Spleen (tissue), 11 donors: ENCODE data around the gene IMMP2L. TPM values are rescaled to one million over a fixed set of nuclear protein-coding genes. Genes with fewer than 3 reads are reported as not detected.

Experiments
- DNase-seq: peaks from one replicate; pipeline ENCODE4 v3.0.0-alpha.2; 2020
- H3K27ac ChIP-seq, 8 donors: fragments of 200-600 bp; sonication (generic) in 7 of 8; 1 replicate in 4 of 8; 2 replicates in 4 of 8; pipeline versions ENCODE4 v1.5.0 to v1.8.0; 2016 to 2021; ENCODE audit warnings: inconsistent platforms in 4 of 8, mild to moderate bottlenecking in 4 of 8, moderate library complexity in 1 of 8
- H3K27me3 ChIP-seq, 7 donors: fragments of 200-600 bp; sonication (generic) in 6 of 7; replicated peaks in 1 of 7; 1 replicate in 4 of 7; 2 replicates in 3 of 7; pipeline versions ENCODE4 v1.5.0 to v1.8.0; 2016 to 2021; ENCODE audit warnings: inconsistent platforms in 3 of 7, mild to moderate bottlenecking in 1 of 7
- H3K36me3 ChIP-seq, 6 donors: fragments of 200-600 bp; sonication (generic) in 5 of 6; 1 replicate in 4 of 6; 2 replicates in 2 of 6; pipeline versions ENCODE4 v1.5.0 to v1.8.0; 2016 to 2021; ENCODE audit warnings: inconsistent platforms in 2 of 6
- H3K4me1 ChIP-seq, 6 donors: fragments of 200-600 bp; sonication (generic) in 5 of 6; 1 replicate in 3 of 6; 2 replicates in 3 of 6; pipeline versions ENCODE4 v1.5.0 to v1.8.0; 2016 to 2021; ENCODE audit warnings: inconsistent platforms in 3 of 6
- H3K4me3 ChIP-seq, 8 donors: fragments of 200-600 bp; sonication (generic) in 7 of 8; 1 replicate in 4 of 8; 2 replicates in 4 of 8; pipeline versions ENCODE4 v1.5.0 to v1.8.0; 2016 to 2021; ENCODE audit warnings: inconsistent platforms in 4 of 8, mild to moderate bottlenecking in 4 of 8, moderate library complexity in 2 of 8
- H3K9me3 ChIP-seq, 8 donors: fragments of 200-600 bp; sonication (generic) in 7 of 8; 1 replicate in 4 of 8; 2 replicates in 4 of 8; pipeline versions ENCODE4 v1.5.0 to v1.8.0; 2016 to 2021; ENCODE audit warnings: inconsistent platforms in 4 of 8
- POLR2A ChIP-seq, 3 donors: fragments of 450-650 bp; IDR thresholded peaks; one replicate each; pipeline ENCODE4 v1.5.1; 2017; ENCODE audit warnings: antibody characterized with exemption in 3 of 3, mild to moderate bottlenecking in 1 of 3
- POLR2AphosphoS5 ChIP-seq, 3 donors: sonication (generic); formaldehyde crosslinking; IDR thresholded peaks; one replicate each; pipeline ENCODE4 v1.5.1; 2017; ENCODE audit warnings: antibody characterized with exemption in 3 of 3
- WGBS, 5 donors: extraction: QIAGEN DNeasy Blood & Tissue Kit in 3 of 5; methylation state at CpG; one replicate each; pipeline versions ENCODE4 v1.1.5 to v1.1.7; 2013 to 2018; 5-methylcytosine and 5-hydroxymethylcytosine counted together
- intact Hi-C: fragments of 100-400 bp; cut with DNase I; formaldehyde crosslinking; loops from one replicate; pipeline ENCODE4 v1.15.0; 2023; ENCODE audit warnings: low total_unique reads
- polyA plus RNA-seq, 3 donors: library from polyadenylated mRNA; stranded (reverse); fragments of 200-250 nt; gene quantifications; one replicate each; pipeline ENCODE4 v1.2.1, GENCODE V29; 2013
- total RNA-seq, 7 donors: library from RNA; depleted of rRNA in 3 of 7; stranded (reverse); fragments of >200 nt in 3 of 7; fragmentation: NEBNext Ultra II Directional in 4 of 7; extraction: Animal tissue kit (Norgen Biotek cat#: 25700) in 4 of 7; gene quantifications; one replicate each; pipeline versions ENCODE4 v1.1.0 to v1.2.1, GENCODE V29; 2016 to 2021
- TF ChIP-seq, protein P1 (sequence below), 11 experiments: fragments of 200-600 bp in 7 of 11; fragments of 450-650 bp in 4 of 11; sonication (generic) in 4 of 11; IDR thresholded peaks in 8 of 11; conservative IDR thresholded peaks in 3 of 11; 1 replicate in 7 of 11; 2 replicates in 4 of 11; pipeline versions ENCODE4 v1.4.0 to v1.8.0; 2016 to 2021; ENCODE audit warnings: antibody characterized with exemption in 11 of 11, inconsistent platforms in 4 of 11, mild to moderate bottlenecking in 1 of 11
- donor health status: healthy with polysubstance abuse.
- donor health status: DM: no; HTN: no; CAD: no; lungs with moderate emphysema.
- donor health status: DM: no; HTN: no; CAD: no.
- donor health status: Bipolar disorder and iron deficiency.
- donor health status: healthy.
- donor health status: DM: no; HTN: no; CAD: no.
- donor health status: DM: yes; HTN: yes; CAD: no.

The IMMP2L gene
- total and polyA plus RNA-seq, 10 donors, result 6.5 to 32.7 (median 9.8) TPM

DNA sequence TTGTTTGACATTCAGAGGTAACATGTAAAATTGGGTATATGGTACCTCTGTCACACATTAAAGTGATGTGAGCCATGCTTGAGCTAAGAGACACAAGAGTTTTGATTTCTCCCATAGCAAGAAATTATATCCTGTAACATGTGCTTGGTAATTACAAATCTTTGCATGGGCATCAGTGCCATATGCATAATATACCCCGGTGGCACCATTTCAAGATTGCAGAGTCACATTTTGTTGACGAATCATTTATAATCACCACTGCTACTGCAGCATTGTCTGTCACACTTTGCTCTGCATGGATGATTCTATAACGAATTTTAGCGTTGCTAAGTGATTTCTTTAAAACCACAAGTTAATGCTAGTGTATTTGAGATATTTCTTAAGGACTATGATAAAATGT is 915.0 kb downstream of the IMMP2L start:
- H3K36me3 ChIP-seq, result no peaks in the 10 kb centered on the region
- no peak overlapping the region for H3K4me3 ChIP-seq
- H3K27me3 ChIP-seq, result no peaks in the 10 kb centered on the region
- 88 to 92% (median 91%) methylated on average over 4 of the region's 4 CpGs for WGBS, 5 donors
- DNase-seq, result no peak
- peaks cover 0 to 3% (median 0%) of the 10 kb centered on the region in 8 donors for H3K9me3 ChIP-seq
- H3K4me1 ChIP-seq, result no peaks in the 10 kb centered on the region
- TF ChIP-seq, protein P1, sequence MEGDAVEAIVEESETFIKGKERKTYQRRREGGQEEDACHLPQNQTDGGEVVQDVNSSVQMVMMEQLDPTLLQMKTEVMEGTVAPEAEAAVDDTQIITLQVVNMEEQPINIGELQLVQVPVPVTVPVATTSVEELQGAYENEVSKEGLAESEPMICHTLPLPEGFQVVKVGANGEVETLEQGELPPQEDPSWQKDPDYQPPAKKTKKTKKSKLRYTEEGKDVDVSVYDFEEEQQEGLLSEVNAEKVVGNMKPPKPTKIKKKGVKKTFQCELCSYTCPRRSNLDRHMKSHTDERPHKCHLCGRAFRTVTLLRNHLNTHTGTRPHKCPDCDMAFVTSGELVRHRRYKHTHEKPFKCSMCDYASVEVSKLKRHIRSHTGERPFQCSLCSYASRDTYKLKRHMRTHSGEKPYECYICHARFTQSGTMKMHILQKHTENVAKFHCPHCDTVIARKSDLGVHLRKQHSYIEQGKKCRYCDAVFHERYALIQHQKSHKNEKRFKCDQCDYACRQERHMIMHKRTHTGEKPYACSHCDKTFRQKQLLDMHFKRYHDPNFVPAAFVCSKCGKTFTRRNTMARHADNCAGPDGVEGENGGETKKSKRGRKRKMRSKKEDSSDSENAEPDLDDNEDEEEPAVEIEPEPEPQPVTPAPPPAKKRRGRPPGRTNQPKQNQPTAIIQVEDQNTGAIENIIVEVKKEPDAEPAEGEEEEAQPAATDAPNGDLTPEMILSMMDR (IDR thresholded peaks at IDR 0.05 in 8 of 11, conservative IDR thresholded peaks at IDR 0.05 in 3 of 11), result no peak
- TF ChIP-seq POLR2A (IDR thresholded peaks at IDR 0.05), result no peak
- no peak for TF ChIP-seq POLR2AphosphoS5 (IDR thresholded peaks at IDR 0.05)
- H3K27ac ChIP-seq, result no peak overlapping the region
- intact Hi-C loops, result no loop called here

DNA sequence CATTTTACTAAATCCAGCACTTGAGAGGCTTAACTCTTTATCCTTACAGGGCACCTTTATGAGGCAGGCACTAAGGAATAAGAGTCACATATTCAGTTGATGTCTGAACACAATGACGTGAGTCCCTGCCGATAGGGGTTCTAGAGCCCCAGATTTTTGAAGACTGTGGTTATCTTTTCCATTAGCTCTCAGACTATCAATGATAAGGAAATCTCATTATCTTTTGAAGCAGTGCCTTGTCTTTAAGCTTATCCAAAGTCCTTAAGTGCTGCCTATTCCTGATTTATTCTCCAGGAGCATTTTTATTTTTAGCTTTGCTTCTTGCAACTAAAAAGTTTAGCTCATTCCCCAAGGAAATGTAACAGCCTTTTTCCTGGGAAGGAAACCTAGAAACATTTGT is 915.5 kb downstream of the IMMP2L start:
- intact Hi-C loops, result no loop called here
- no peak for DNase-seq
- Histone ChIP-seq H3K27me3 (no peaks in the 10 kb centered on the region), H3K9me3 (no peaks in the 10 kb centered on the region), H3K27ac (no peak overlapping the region), H3K36me3 (no peaks in the 10 kb centered on the region), H3K4me1 (no peaks in the 10 kb centered on the region), H3K4me3 (no peak overlapping the region)
- TF ChIP-seq POLR2A (IDR thresholded peaks at IDR 0.05) (no peak), POLR2AphosphoS5 (IDR thresholded peaks at IDR 0.05) (no peak)
- TF ChIP-seq, protein P1 (IDR thresholded peaks at IDR 0.05 in 8 of 11, conservative IDR thresholded peaks at IDR 0.05 in 3 of 11), result no peak
- WGBS, 5 donors, result 78 to 89% (median 85%) methylated on average over 2 of the region's 2 CpGs

DNA sequence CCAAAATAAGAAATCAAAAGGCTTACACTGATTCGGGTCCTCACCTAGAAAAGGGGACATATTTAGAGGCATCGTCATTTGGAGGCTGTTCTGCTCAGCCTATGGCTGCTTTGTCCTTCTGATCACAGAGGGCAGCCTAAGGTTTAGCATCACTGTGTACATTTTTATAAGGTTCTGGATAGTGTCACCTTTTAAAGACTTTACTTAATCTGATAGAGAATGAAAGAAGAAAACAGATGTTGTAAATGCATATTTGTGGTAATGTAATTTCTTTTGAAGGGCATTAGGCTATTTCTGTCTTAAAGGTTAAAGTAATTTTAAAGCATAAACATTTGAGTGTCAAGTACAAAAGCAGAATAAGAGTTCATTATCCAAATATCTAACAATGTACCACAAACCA is 916.7 kb downstream of the IMMP2L start:
- Histone ChIP-seq H3K27me3 (no peaks in the 10 kb centered on the region), H3K36me3 (no peaks in the 10 kb centered on the region), H3K9me3 (no peaks in the 10 kb centered on the region), H3K4me1 (no peaks in the 10 kb centered on the region), H3K4me3 (no peak overlapping the region), H3K27ac (no peak overlapping the region)
- no peak for TF ChIP-seq POLR2AphosphoS5 (IDR thresholded peaks at IDR 0.05)
- TF ChIP-seq, protein P1 (IDR thresholded peaks at IDR 0.05 in 8 of 11, conservative IDR thresholded peaks at IDR 0.05 in 3 of 11), result no peak
- no peak for TF ChIP-seq POLR2A (IDR thresholded peaks at IDR 0.05)
- no peak for DNase-seq
- WGBS, 5 donors, result 78 to 94% (median 87%) methylated on average over 2 of the region's 2 CpGs
- intact Hi-C loops, result no loop called here

DNA sequence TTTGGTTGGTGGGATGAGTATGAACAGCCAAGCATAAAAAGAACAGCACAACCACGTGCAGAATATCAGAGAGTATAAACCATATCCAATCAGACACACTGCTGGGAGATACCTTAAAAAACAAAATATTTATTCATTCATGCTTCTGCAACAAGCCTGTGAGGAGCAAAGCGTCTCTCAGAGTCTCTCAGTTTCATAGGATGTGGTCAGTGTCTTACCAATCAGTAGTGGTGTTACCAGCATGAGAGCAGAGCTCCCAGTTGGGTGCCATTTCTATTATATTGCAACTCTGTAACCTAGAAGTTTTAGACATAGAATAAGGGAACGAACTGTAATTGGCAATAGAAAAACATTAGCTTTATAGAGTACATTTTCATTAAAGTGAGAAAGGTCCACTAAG is 917.2 kb downstream of the IMMP2L start:
- H3K4me3 ChIP-seq, result no peak overlapping the region
- TF ChIP-seq POLR2AphosphoS5 (IDR thresholded peaks at IDR 0.05), result no peak
- TF ChIP-seq, protein P1 (IDR thresholded peaks at IDR 0.05 in 8 of 11, conservative IDR thresholded peaks at IDR 0.05 in 3 of 11), result no peak
- no peak for TF ChIP-seq POLR2A (IDR thresholded peaks at IDR 0.05)
- no peaks in the 10 kb centered on the region for H3K9me3 ChIP-seq
- 71 to 78% (median 72%) methylated on average over 3 of the region's 3 CpGs for WGBS, 5 donors
- no peaks in the 10 kb centered on the region for H3K27me3 ChIP-seq
- no peaks in the 10 kb centered on the region for H3K36me3 ChIP-seq
- DNase-seq, result no peak
- intact Hi-C loops, result no loop called here
- H3K4me1 ChIP-seq, result no peaks in the 10 kb centered on the region
- no peak overlapping the region for H3K27ac ChIP-seq
